GM18520 (cell line): ENCODE data around the gene COL9A3.

Source experiments
- ATAC-seq: cut with Tn5 transposase; IDR thresholded peaks from one replicate; pipeline ENCODE4 v1.9.1; 2021; ENCODE audit not compliant: unreplicated experiment

The COL9A3 gene

GRCh38 chr20:62778601-62779416, 38.0 kb upstream of the COL9A3 start:
- ATAC-seq = no peak

GRCh38 chr20:62779417-62779685, 37.5 kb upstream of the COL9A3 start:
- no peak for ATAC-seq

- ATAC-seq = no peak
Measured at GRCh38 chr20:62780204-62780603, 36.6 kb upstream of the COL9A3 start.

- no peak for ATAC-seq
Measured at GRCh38 chr20:62780696-62781095, 36.2 kb upstream of the COL9A3 start.

GRCh38 chr20:62782149-62782892, 34.5 kb upstream of the COL9A3 start:
- no peak for ATAC-seq

- no peak for ATAC-seq
Measured at GRCh38 chr20:62782893-62783278, 34.0 kb upstream of the COL9A3 start.

GRCh38 chr20:62784497-62784896, 32.4 kb upstream of the COL9A3 start:
- no peak for ATAC-seq

- ATAC-seq = no peak
Measured at GRCh38 chr20:62785393-62785792, 31.5 kb upstream of the COL9A3 start.

GRCh38 chr20:62786157-62786556, 30.7 kb upstream of the COL9A3 start:
- ATAC-seq = no peak

- ATAC-seq = no peak
Measured at GRCh38 chr20:62787321-62787720, 29.5 kb upstream of the COL9A3 start.

GRCh38 chr20:62787866-62788265, 29.0 kb upstream of the COL9A3 start:
- ATAC-seq = no peak

GRCh38 chr20:62788607-62789006, 28.2 kb upstream of the COL9A3 start:
- ATAC-seq = no peak

GRCh38 chr20:62790075-62790474, 26.8 kb upstream of the COL9A3 start:
- no peak for ATAC-seq

GRCh38 chr20:62791301-62792181, 25.3 kb upstream of the COL9A3 start:
- no peak for ATAC-seq

- ATAC-seq = no peak
Measured at GRCh38 chr20:62792182-62792939, 24.5 kb upstream of the COL9A3 start.

GRCh38 chr20:62792940-62793756, 23.7 kb upstream of the COL9A3 start:
- no peak for ATAC-seq

- no peak for ATAC-seq
Measured at GRCh38 chr20:62793757-62794006, 23.2 kb upstream of the COL9A3 start.

GRCh38 chr20:62794007-62794724, 22.7 kb upstream of the COL9A3 start:
- ATAC-seq = peak; percentile 42

- ATAC-seq = no peak
Measured at GRCh38 chr20:62795023-62795761, 21.7 kb upstream of the COL9A3 start.
